HG03196 (cell line): Measurements from ENCODE around the gene PSTK.

ENCODE experiments used
- ATAC-seq: cut with Tn5 transposase; IDR thresholded peaks from one replicate; pipeline ENCODE4 v1.9.1; 2021; ENCODE audit not compliant: unreplicated experiment

Gene PSTK

DNA sequence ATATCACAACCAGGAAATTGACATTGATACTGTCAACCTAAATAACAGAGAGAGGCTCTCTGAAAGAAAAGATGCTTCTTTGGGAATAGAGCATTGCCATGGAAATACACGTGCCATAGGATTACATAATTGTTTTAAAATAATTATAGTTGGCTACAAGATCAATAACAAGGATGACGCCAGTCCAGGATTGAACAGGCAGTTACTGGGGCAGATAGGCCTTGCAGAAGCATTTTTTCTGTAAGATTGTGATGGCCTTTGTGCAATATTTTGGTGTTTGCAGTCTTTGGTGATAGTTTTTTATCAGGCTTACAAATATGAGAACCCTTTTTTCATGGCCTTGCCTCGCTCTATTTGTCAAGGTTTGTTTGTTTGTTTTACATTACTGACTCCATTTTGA lies 39.1 kb downstream of the PSTK start:
- no peak for ATAC-seq

DNA sequence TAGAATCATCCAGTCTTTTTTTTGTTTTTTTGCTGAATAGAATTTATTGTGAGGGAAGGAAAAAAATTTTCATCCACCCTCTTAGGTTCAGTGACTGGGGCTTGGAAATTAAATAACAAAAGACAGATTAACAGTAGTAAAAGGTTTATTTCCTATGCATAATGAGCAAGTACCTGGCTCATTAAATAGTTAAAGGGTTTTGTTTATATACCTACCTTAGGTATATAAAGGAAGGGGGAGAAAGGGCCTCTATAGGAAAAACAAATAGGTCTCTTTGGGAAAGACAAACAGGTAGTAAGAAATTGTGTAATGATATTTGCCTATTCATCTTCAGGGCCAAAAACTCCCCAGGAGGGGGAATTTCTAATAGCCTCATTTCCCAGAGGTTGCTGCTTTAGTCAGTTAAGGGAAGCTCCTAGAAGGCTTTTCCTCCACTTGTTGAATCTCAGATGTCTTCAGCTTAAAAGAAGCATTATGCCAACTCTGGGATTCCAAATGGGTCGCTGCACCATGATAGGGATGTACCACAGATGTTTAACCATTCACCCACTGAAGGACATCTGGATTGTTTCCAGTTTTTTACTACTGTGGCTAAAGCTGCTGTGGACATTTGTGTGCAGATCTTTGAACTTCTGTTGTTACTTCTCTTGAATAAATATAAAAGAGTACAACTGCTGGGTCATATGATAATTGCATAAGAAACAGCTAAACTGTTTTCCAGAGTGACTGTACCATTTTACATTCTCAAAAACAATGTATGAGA lies 39.9 kb downstream of the PSTK start:
- ATAC-seq, result no peak

DNA sequence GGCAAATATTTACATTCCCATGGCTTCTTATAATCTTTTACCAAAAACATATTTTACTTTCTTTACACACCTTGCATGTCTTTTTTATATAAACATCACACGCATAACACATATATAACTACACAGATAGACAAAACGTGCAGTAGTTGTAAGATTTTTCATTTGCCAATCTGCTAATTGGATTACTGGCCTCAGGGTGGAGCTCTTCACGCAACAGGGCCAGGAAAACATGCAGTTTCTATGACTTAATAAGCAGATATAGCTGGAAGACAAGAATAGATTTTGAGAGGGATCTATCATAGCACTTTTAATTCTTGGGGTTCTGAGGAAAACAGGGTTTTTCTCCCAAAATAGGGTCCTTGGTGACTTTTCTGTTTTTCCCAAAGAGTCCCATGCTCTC lies 41.3 kb downstream of the PSTK start:
- no peak for ATAC-seq

DNA sequence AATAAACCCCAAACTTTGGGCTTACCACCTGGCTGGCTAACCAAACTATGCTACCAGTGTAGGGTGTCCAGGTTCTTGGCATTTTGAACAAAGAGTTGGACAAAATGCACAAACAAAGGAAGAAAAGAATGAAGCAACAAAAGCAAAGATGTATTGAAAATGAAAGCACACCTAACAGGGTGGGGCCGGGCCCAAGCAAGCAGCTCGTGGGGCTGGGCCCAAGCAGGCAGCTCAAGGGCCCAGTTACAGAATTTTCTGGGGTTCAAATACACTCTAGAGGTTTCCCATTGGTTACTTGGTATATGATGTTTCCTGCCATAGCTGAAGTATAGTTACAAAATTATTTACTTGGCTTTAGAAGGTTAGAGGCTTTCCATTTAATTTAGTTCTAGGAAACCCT lies 44.3 kb downstream of the PSTK start:
- no peak for ATAC-seq

DNA sequence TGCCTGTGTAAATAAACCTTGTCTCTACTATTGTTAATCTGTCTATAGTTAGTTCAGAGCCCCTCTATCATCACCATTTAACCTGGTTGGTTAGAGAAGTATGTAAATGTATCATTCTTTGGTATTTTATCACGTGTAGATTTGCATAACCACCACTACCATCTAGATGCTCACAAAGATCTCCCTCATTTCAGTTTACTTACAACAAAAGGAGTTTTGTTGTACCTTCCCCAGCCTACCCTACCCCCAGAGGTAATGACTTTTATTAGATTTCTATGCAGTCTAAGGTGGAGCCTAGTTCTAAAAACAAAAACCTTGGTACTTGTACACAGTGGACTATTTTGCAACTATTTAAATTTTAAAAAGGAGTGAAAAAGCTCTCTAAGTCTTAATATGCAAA lies 46.1 kb downstream of the PSTK start:
- no peak for ATAC-seq

DNA sequence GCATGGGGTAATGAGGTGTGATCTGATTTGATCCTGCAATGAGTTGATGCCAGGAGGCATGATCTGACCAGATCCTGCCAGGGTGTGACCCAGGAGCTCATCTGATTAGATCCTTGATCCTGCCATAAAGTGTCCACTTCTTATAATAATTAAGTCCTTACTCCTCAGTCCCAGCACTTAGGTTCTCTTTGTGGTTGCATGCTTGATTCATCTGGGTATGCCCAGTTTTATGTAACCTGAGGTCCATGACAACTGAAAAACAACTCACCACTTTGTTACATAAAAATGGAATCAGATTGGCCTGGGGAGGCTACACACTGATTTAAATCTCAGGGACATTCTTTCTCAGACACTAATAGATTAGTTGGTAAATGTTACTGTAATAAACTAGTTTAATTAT lies 47.7 kb downstream of the PSTK start:
- no peak for ATAC-seq

DNA sequence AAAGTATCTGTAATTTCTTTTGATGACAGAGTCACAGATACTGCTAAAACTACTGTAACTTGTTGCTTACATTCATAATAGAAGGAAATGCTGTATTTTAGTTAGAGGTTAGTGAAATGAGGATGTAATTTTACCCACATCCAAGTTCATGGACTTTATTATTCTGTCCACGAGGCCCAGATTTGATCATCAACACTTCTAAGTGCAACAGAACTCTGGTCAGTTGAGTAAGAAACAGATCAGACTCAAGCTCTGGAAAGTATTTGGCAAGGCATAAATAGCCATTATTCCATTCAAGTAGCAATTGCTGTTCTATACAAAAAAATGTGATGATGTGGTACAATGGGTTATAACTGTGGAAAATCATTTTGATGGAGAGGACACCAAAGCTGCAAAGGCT lies 50.9 kb downstream of the PSTK start:
- ATAC-seq, result no peak

DNA sequence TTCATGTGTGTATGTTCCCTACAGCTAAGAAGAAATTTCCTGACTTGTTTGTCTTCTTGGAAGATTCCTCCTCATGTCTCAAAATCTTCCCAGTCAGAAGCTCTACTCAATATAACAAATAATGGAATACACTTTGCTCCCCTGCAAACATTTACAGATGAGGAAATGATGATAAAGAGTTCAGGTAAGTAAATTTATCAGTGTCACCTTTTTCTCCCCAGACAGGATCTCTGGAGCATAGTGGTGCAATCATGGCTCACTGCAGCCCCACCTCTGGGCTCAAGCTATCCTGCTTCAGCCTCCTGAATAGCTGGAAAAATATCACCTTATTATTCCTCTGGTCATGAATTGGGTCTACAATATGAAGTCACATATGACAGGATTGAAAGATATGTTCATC lies 54.1 kb downstream of the PSTK start:
- ATAC-seq, result no peak

DNA sequence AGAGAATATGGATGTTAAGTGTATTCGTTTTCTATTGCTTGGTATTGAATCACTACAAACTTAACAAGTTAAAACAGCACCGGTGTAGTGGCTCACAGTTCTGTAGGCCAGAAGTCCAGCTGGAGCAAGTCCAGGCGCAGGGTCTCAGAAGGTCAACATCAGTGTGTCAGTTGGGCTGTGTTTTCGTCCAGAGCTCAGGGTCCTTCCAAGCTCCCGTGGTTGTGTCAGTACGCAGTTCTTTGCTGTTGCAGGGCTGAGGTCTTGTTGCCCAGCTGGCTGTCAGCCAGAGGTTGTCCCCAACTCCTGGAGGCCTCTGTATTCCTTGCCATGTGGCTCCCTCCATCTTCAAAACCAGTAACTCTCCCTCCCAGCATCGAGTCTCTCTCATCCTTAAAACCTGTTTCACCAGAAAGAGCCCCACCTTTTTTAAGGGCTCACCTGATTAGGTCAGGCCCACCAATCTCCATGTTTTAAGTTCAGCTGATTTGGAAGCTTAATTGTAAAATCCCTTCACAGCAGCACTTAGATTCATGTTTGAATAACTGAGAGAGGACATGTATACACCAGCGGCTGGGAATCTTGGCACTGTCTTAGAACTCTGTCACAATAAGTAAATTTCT lies 55.4 kb downstream of the PSTK start:
- ATAC-seq, result no peak

DNA sequence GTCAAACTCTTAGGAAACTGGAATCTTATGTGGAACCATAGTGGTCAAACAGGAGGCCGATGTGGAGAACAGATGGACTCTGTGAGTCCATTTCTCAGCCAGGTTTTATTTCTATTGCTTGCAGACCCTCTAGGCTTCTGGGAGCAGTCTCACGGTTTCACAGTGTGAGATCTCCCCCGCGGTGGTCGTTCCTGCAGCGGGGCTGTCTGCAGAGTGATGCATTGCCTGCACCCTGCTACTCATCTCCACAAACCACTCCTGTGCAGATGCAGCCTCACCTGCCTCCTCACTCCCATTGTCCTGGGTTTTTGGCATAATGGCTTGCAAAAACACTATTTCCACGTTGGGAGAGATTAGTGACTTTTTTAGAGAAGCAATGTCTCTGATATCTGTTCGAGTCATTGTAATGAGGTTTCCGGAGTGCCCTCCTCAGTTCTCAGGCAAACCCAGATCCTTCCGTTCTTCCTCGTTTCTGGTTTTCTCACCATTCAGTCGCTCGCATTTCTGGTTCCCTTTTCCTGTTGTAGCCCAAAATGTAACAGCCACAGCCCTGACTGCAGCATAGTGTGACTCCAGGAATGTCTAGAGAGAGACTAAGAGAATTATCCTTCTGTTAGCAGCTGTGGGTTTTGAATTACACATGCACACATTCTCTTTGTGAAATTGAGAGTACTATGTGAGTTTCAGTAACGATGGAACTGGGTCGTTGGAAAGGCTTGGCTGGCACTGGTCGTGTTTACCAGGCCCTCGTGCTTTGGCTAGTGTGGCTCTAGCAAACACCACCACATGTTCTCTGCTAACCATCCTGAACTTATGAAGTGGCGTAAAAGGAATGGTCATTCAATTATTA lies 58.8 kb downstream of the PSTK start:
- ATAC-seq, result no peak

DNA sequence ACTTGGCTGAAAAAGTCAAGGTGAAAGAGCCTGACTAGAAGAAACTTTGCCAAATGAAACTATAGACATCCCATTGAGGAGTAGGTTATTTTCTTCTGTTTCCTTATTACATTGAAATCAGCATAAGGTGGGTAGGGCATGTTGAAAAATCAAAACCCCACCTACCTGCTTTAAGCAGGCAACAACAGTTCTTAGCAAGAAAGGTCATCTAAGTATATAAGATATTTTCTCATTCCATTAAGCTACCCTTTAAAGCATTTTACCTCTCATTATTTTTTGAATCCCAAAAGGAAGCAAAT lies 59.4 kb downstream of the PSTK start:
- no peak for ATAC-seq
